Upper lobe of right lung (tissue), 1 donor: Measurements from ENCODE around the gene TMEM203. TPM values are rescaled to one million over a fixed set of nuclear protein-coding genes. Genes with fewer than 3 reads are reported as not detected.

ENCODE experiments used
- ATAC-seq: fragments of 200-7000 bp; cut with Tn5 transposase; one replicate; pipeline ENCODE4 v1.9.1; 2020; ENCODE audit warnings: mild to moderate bottlenecking, moderate library complexity
- DNase-seq: peaks from one replicate; pipeline ENCODE4 v3.0.0-alpha.2; 2020
- H3K27ac ChIP-seq: fragments of 200-600 bp; one replicate; pipeline ENCODE4 v1.8.0; 2022
- H3K27me3 ChIP-seq: fragments of 200-600 bp; one replicate; pipeline ENCODE4 v1.8.0; 2022; ENCODE audit warnings: mild to moderate bottlenecking
- H3K36me3 ChIP-seq: fragments of 200-600 bp; one replicate; pipeline ENCODE4 v1.8.0; 2022
- H3K4me1 ChIP-seq: fragments of 200-600 bp; one replicate; pipeline ENCODE4 v1.8.0; 2022
- H3K4me3 ChIP-seq: fragments of 200-600 bp; one replicate; pipeline ENCODE4 v1.8.0; 2022; ENCODE audit warnings: mild to moderate bottlenecking
- H3K9me3 ChIP-seq: fragments of 200-600 bp; one replicate; pipeline ENCODE4 v1.8.0; 2022
- intact Hi-C: fragments of 100-400 bp; cut with DNase I; formaldehyde crosslinking; loops from one replicate; pipeline ENCODE4 v1.11.0; 2022
- total RNA-seq: library from RNA; stranded (reverse); fragmentation: NEBNext Ultra II Directional; extraction: Animal tissue kit (Norgen Biotek cat#: 25700); gene quantifications from one replicate; pipeline ENCODE4 v1.2.1, GENCODE V29; 2021
- TF ChIP-seq, protein P1 (sequence below): fragments of 200-600 bp; IDR thresholded peaks from one replicate; pipeline ENCODE4 v1.8.0; 2022; ENCODE audit warnings: antibody characterized with exemption
- donor health status: DM: no; HTN: yes; CAD: no; lungs with severe emphysema.

Gene TMEM203
- total RNA-seq, 1 donor from 2014 or later = 28.7 TPM

DNA sequence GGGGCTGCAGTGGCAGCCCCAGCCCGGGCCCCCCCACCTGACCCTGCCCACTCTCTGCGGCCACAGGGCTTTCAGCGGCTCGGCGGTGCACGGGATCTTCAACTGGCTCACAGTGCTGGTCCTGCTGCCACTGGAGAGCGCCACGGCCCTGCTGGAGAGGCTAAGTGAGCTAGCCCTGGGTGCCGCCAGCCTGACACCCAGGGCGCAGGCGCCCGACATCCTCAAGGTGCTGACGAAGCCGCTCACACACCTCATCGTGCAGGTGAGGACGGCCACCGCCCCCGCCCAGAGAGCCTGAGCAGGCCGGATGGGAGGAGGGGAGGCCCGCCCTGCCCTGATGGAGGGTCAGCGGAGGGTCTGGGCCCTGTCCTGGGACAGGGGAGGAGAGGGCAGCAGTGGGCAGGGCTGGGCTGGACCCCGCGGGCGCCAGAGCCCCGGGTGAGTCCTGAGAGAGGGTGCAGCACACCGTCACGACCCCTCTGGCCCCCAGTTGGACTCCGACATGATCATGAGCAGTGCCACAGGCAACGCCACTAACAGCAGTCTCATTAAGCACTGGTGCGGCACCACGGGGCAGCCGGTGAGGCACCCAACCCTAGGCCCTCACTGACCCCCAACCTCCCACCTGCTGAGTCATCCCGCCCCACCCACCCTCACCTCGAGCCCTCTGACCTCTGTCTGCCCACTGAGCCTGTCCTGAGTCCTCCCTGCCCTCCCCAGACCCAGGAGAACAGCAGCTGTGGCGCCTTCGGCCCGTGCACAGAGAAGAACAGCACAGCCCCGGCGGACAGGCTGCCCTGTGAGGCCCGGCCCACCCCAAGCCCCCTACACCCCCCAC lies 27.9 kb upstream of the TMEM203 start:
- peaks cover 55% of the 10 kb centered on the region for H3K27me3 ChIP-seq
- peaks cover 9% of the 10 kb centered on the region for H3K4me1 ChIP-seq
- intact Hi-C loops = no loop called here
- TF ChIP-seq, protein P1, sequence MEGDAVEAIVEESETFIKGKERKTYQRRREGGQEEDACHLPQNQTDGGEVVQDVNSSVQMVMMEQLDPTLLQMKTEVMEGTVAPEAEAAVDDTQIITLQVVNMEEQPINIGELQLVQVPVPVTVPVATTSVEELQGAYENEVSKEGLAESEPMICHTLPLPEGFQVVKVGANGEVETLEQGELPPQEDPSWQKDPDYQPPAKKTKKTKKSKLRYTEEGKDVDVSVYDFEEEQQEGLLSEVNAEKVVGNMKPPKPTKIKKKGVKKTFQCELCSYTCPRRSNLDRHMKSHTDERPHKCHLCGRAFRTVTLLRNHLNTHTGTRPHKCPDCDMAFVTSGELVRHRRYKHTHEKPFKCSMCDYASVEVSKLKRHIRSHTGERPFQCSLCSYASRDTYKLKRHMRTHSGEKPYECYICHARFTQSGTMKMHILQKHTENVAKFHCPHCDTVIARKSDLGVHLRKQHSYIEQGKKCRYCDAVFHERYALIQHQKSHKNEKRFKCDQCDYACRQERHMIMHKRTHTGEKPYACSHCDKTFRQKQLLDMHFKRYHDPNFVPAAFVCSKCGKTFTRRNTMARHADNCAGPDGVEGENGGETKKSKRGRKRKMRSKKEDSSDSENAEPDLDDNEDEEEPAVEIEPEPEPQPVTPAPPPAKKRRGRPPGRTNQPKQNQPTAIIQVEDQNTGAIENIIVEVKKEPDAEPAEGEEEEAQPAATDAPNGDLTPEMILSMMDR = no peak
- no peaks in the 10 kb centered on the region for H3K36me3 ChIP-seq
- DNase-seq (no peak), ATAC-seq (no peak)
- H3K9me3 ChIP-seq = no peaks in the 10 kb centered on the region
- H3K27ac ChIP-seq = no peak overlapping the region
- no peak overlapping the region for H3K4me3 ChIP-seq

DNA sequence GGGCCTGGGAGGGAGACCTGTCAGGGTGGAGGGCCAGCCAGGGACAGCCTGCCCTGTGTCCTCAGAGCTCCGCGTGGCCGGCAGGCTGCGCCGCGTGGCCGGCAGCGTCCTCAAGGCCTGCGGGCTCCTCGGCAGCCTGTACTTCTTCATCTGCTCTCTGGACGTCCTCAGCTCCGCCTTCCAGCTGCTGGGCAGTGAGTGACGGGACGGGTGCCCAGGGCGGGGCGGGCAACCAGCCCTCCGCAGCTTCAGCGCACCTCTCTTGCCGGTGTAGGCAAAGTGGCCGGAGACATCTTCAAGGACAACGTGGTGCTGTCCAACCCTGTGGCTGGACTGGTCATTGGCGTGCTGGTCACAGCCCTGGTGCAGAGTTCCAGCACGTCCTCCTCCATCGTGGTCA lies 27.1 kb upstream of the TMEM203 start:
- no peak for DNase-seq
- no peak for ATAC-seq
- Histone ChIP-seq H3K9me3 (no peaks in the 10 kb centered on the region), H3K27me3 (peaks cover 59% of the 10 kb centered on the region), H3K36me3 (no peaks in the 10 kb centered on the region), H3K27ac (no peak overlapping the region), H3K4me1 (peaks cover 9% of the 10 kb centered on the region), H3K4me3 (no peak overlapping the region)
- intact Hi-C loops = no loop called here
- TF ChIP-seq, protein P1 = no peak

GRCh38 chr9:137232101-137232500 lies 26.7 kb upstream of the TMEM203 start:
- Histone ChIP-seq H3K4me3 (no peak overlapping the region), H3K9me3 (no peaks in the 10 kb centered on the region), H3K4me1 (peaks cover 9% of the 10 kb centered on the region), H3K36me3 (no peaks in the 10 kb centered on the region), H3K27me3 (peaks cover 59% of the 10 kb centered on the region), H3K27ac (no peak overlapping the region)
- DNase-seq (no peak), ATAC-seq (no peak)
- intact Hi-C loops = no loop called here
- TF ChIP-seq, protein P1 = no peak

DNA sequence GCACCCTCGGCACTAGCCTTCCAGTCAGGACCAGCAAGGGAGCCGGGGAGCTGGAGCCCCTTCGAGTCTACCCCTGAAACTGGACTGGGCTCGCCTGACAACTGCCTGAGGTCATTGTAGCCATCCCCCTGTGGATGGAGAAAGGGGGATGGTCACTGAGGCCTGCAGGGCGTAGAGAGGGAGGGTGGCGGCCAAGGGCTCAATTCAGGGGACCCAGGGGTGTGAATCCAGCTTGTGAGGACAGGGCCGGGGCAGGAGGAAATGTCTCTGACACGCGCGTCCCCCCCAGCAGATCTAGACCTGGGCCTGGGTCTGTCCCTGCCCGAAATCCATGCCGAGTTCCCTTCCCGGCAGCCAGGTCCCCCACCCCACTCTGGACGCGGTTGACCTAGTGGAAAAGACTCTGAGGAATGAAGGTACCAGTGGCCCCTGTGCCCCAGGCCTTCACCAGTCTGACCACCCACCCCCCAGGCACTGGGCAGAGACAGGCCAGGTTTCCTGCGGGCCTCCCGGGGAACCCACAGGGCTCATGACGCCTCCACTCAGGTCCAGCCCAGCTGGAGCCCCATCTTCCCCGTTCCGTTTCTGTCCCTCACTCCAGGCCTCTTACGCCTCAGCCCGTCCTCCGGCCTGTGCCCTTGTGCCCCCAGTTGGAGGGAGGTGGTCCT lies 26.1 kb upstream of the TMEM203 start:
- no peak overlapping the region for H3K4me3 ChIP-seq
- intact Hi-C loops = no loop called here

GRCh38 chr9:137230705-137231371 lies 25.4 kb upstream of the TMEM203 start, which contains the start of gene SLC34A3:
Gene SLC34A3, plus strand, starts transcription at chr9:137230901. Its CDS starts 802 bp downstream, at chr9:137231703.
- Histone ChIP-seq H3K9me3 (no peaks in the 10 kb centered on the region), H3K36me3 (no peaks in the 10 kb centered on the region), H3K27me3 (peaks cover 57% of the 10 kb centered on the region), H3K27ac (no peak within 1 kb of the TSS), H3K4me3 (no peak within 1 kb of the TSS), H3K4me1 (no peaks in the 10 kb centered on the region)
- intact Hi-C loops = no loop called here
- DNase-seq (no peak), ATAC-seq (no peak)
- TF ChIP-seq, protein P1 = no peak

More for the DNA sequence above, 26.1 kb upstream of the TMEM203 start:
- H3K36me3 ChIP-seq = no peaks in the 10 kb centered on the region
- TF ChIP-seq, protein P1 = no peak
- peaks cover 59% of the 10 kb centered on the region for H3K27me3 ChIP-seq
- ATAC-seq (no peak), DNase-seq (no peak)
- no peak overlapping the region for H3K27ac ChIP-seq
- H3K9me3 ChIP-seq = no peaks in the 10 kb centered on the region
- peaks cover 5% of the 10 kb centered on the region for H3K4me1 ChIP-seq
